OCI-LY7 (cell line): Measurements from ENCODE around the gene TMPRSS3. TPM values are rescaled to one million over a fixed set of nuclear protein-coding genes. Genes with fewer than 3 reads are reported as not detected.

Source experiments
- BruUV-seq: library from RNA; stranded (reverse); fragments of 400-500 nt; replicated peaks from 2 replicates; lab custom pipeline; 2021; lab: Mats Ljungman, UMichigan
- CTCF ChIA-PET: fragments of 300-600 bp; sonication (Branson Sonifier 250); formaldehyde crosslinking; loops from one replicate; lab custom pipeline; 2022; ENCODE audit warnings: antibody characterized with exemption; ENCODE audit not compliant: unreplicated experiment; lab: Charles Lee
- POLR2A ChIA-PET: fragments of 300-600 bp; sonication (Branson Sonifier 250); formaldehyde crosslinking; loops from one replicate; lab custom pipeline; 2022; ENCODE audit warnings: antibody characterized with exemption; lab: Charles Lee
- DNase-seq: peaks from one replicate; pipeline ENCODE4 v3.0.0-alpha.2; 2015; ENCODE audit warnings: low spot score
- H2AFZ ChIP-seq: fragments of 200-600 bp; sonication (generic), shearing (Covaris generic); 2 replicates; pipeline ENCODE4 v1.6.1; 2014; ENCODE audit warnings: mild to moderate bottlenecking, antibody characterized with exemption, low read length, moderate library complexity
- H3K27ac ChIP-seq: fragments of 200-600 bp; sonication (generic); 2 replicates; pipeline ENCODE4 v1.5.1; 2014; ENCODE audit warnings: mixed run types, low read depth, mild to moderate bottlenecking, moderate library complexity, low read length, inconsistent platforms; ENCODE audit not compliant: poor library complexity, severe bottlenecking
- H3K36me3 ChIP-seq: fragments of 200-600 bp; sonication (generic); 2 replicates; pipeline ENCODE4 v1.6.1; 2014; ENCODE audit warnings: mild to moderate bottlenecking, antibody characterized with exemption, low read length, moderate library complexity, mixed read lengths; ENCODE audit not compliant: insufficient read depth
- H3K4me1 ChIP-seq: fragments of 200-600 bp; sonication (generic); 2 replicates; pipeline ENCODE4 v1.5.1; 2014; ENCODE audit warnings: mild to moderate bottlenecking, low read length; ENCODE audit not compliant: insufficient read depth, poor library complexity, severe bottlenecking
- H3K4me2 ChIP-seq: fragments of 200-600 bp; sonication (generic); 2 replicates; pipeline ENCODE4 v1.6.1; 2014; ENCODE audit warnings: mild to moderate bottlenecking, low read length
- H3K4me3 ChIP-seq: fragments of 200-600 bp; sonication (generic); 2 replicates; pipeline ENCODE4 v1.5.1; 2014; ENCODE audit warnings: mild to moderate bottlenecking, low read depth, low read length; ENCODE audit not compliant: poor library complexity, severe bottlenecking
- H3K79me2 ChIP-seq: fragments of 200-600 bp; sonication (generic); 2 replicates; pipeline ENCODE4 v1.6.1; 2016; ENCODE audit warnings: low read depth, mild to moderate bottlenecking, low read length, moderate library complexity, mixed read lengths; ENCODE audit not compliant: insufficient read depth
- H3K9me2 ChIP-seq: fragments of 200-600 bp; sonication (generic); 2 replicates; pipeline ENCODE4 v1.6.1; 2016; ENCODE audit warnings: mild to moderate bottlenecking, low read length, mixed read lengths; ENCODE audit not compliant: insufficient read depth
- H3K9me3 ChIP-seq: fragments of 200-600 bp; sonication (generic); 2 replicates; pipeline ENCODE4 v1.6.1; 2014; ENCODE audit warnings: mild to moderate bottlenecking, mixed run types, low read length, mixed read lengths
- H4K20me1 ChIP-seq: fragments of 200-600 bp; sonication (generic); 2 replicates; pipeline ENCODE4 v1.6.1; 2014; ENCODE audit warnings: mild to moderate bottlenecking, antibody characterized with exemption, low read length, moderate library complexity, mixed read lengths; ENCODE audit not compliant: insufficient read depth
- EZH2phosphoT487 ChIP-seq: fragments of 200-600 bp; sonication (generic); IDR thresholded peaks from 2 replicates; pipeline ENCODE4 v1.6.1; 2018; ENCODE audit warnings: low read depth, borderline replicate concordance, mild to moderate bottlenecking, mixed run types, antibody characterized with exemption, low read length, moderate library complexity, mixed read lengths
- intact Hi-C: fragments of 100-400 bp; cut with micrococcal nuclease; formaldehyde crosslinking; loops from one replicate; pipeline ENCODE4 v1.10.0; 2022; ENCODE audit not compliant: unreplicated experiment
- total RNA-seq, 2 experiments: library from RNA; depleted of rRNA in 1 of 2; stranded (reverse); fragments of >200 nt in 1 of 2; shearing (Covaris generic) in 1 of 2; gene quantifications; 2 replicates each; pipeline ENCODE4 v1.2.3, GENCODE V29; 2014 to 2022
- TF ChIP-seq, protein P1 (sequence below): fragments of 200-600 bp; sonication (generic); conservative IDR thresholded peaks from 2 replicates; pipeline ENCODE4 v1.5.1; 2014; ENCODE audit warnings: mild to moderate bottlenecking, antibody characterized with exemption, low read length, moderate library complexity, mixed read lengths

TMPRSS3 gene
- total RNA-seq, 2 experiments from 2014 or later: not detected

DNA sequence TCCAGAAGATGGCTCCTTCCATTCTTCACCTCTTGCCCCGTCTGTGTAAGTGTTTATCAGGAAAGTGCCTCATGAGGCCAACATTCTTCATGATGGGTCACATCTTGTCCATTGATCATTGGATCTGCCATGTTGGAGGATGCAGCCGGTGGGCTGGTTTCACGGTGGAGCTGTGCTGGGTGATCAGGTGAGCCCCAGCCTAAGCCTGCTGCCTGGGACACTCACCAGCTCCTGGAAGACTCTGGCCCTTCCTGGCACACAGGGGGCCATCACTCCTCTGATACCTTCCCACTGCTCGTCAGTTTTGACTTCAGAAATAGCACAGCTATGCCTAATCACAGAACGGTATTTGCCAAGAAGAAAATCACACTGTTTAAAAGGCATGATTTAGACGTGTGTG, 46.1 kb upstream of the TMPRSS3 start:
- Histone ChIP-seq H2AFZ (no peak overlapping the region), H3K9me2 (no peaks in the 10 kb centered on the region), H3K4me1 (no peaks in the 10 kb centered on the region), H3K9me3 (no peaks in the 10 kb centered on the region), H3K79me2 (no peaks in the 10 kb centered on the region), H3K4me3 (no peak overlapping the region), H3K36me3 (no peaks in the 10 kb centered on the region), H3K4me2 (no peak overlapping the region), H3K27ac (no peak overlapping the region), H4K20me1 (no peaks in the 10 kb centered on the region)
- no peak for DNase-seq
- TF ChIP-seq, protein P1, sequence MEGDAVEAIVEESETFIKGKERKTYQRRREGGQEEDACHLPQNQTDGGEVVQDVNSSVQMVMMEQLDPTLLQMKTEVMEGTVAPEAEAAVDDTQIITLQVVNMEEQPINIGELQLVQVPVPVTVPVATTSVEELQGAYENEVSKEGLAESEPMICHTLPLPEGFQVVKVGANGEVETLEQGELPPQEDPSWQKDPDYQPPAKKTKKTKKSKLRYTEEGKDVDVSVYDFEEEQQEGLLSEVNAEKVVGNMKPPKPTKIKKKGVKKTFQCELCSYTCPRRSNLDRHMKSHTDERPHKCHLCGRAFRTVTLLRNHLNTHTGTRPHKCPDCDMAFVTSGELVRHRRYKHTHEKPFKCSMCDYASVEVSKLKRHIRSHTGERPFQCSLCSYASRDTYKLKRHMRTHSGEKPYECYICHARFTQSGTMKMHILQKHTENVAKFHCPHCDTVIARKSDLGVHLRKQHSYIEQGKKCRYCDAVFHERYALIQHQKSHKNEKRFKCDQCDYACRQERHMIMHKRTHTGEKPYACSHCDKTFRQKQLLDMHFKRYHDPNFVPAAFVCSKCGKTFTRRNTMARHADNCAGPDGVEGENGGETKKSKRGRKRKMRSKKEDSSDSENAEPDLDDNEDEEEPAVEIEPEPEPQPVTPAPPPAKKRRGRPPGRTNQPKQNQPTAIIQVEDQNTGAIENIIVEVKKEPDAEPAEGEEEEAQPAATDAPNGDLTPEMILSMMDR: no peak
- TF ChIP-seq EZH2phosphoT487: no peak
- intact Hi-C loops: no loop called here
- POLR2A ChIA-PET: interaction anchor here (0.6 kb wide), 1 partner anchor 131 kb away, joined by 3 read pairs; no protein-coding TSS in a partner anchor
- BruUV-seq: no TSS peak
- CTCF ChIA-PET: no interaction called here

DNA sequence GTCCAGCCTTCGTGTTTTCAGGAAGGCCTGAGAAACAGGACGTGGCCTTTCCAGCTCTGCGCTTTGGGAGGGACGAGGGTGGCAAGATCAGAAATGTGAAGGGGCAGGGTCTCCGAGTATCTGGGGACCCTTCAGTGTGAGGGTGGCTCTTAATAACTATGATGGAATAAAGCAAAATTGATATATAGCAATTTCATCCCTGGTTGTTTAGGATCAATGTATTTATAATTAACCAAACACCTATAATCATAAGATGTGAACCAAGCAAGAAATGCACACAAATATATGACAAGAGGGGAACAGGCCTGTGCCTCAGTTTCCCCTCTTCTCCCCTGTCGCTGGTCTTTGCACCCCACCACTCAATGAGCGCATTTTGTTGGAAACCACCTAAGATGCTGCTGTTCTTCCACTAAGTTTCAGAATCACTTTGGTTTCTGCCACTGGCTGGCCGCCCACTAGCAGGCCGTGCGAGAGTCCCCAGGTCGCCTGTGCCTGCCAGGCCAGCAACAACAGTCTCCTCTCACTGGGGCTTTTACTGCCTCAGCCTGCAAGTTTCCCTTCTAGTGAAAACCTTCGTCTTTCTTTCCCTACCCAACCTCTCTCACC, 44.4 kb upstream of the TMPRSS3 start:
- intact Hi-C loops: no loop called here
- TF ChIP-seq EZH2phosphoT487: no peak
- TF ChIP-seq, protein P1: no peak
- no peaks in the 10 kb centered on the region for H3K9me3 ChIP-seq
- H3K4me3 ChIP-seq: no peak overlapping the region
- no peak overlapping the region for H3K27ac ChIP-seq
- CTCF ChIA-PET: no interaction called here
- no peaks in the 10 kb centered on the region for H3K79me2 ChIP-seq
- no peaks in the 10 kb centered on the region for H3K36me3 ChIP-seq
- no peaks in the 10 kb centered on the region for H3K9me2 ChIP-seq
- POLR2A ChIA-PET: no interaction called here
- BruUV-seq: no TSS peak
- no peaks in the 10 kb centered on the region for H4K20me1 ChIP-seq
- H2AFZ ChIP-seq: no peak overlapping the region
- H3K4me1 ChIP-seq: no peaks in the 10 kb centered on the region
- no peak overlapping the region for H3K4me2 ChIP-seq
- no peak for DNase-seq
